Measurements from ENCODE around the gene FAM181B.

Gene FAM181B

DNA sequence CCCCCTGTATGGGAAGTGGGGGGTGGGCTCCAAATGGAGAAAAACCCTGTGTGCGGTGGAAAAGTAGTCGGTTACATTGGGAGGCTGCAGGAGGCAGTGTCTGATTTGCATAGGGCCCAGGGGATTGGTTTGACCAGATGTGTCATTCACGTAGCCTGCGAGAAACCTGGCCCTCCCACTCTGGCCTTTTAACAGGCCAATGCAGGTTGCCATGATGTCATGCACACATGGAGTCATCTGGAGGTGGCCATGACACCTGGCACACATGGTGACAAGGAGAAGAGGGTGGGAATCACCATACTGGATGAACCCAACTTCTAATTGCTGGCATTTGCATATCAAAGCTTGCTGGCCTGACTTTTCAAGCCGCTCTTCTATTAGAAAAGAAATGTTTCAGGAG is 50.6 kb downstream of the FAM181B start:
- DNase-seq (ENCODE audit: low read depth in 2 of 2), result no peak

DNA sequence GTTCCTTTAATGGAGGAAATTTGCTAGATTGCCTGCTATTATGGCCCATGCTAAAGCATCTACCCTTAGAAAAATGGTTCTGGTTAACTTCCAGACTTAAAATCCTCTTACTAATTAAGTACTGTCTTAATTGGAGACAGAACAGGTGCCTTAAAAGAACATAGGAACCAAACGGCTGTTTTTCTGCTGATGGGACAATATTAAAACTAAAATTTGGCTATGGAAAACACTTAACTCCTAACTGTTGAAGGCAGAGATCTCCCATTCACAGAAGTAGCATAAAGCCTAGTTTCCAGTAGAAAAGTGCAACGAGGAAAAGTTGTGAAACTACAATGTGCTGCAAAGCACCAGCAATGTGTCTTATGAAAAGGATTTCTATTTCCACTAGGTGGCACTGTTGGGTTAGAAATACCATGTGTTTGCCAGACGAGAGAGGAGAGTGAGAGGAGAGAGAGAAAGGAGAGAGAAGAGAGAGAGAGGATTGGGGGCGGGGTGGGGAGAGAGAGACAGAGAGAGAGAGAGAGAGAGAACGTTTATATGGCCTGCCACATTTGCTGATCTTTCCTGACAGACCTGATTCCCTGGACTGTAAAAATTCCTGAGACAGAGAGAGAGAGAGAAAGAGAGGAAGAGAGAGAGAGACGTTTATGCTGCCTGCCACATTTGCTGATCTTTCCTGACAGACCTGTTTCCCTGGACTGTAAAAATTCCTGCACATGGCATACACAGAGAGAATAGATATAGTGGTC is 51.5 kb downstream of the FAM181B start:
- DNase-seq (ENCODE audit: low read depth in 2 of 2), result no peak

DNA sequence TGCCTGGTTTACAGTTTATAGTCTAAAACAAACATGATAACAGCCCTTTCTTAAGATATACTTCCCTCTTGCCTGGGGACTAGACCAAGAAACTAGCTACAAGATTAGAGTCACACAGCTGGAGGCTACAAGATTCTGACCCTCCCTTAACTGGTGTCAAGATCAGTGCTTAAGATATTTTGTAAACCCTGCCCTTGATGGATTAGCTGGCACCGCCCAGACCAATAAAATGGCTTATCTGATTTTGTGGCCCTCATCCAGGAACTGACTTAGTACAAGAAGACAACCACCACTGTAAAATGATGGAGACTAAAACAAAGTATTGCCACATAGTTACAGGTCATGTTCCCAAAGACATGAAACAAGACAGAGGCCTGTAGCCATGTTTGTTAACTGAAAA is 53.4 kb downstream of the FAM181B start:
- DNase-seq (ENCODE audit: low read depth in 2 of 2), result no peak

Data from stimulated activated CD4-positive, alpha-beta T cell treated with anti-CD3 and anti-CD28 coated beads, Interleukin-1b, Interleukin-23, amount 100 ng/mL, for 4 hours (primary cell).